Neural progenitor cell (in vitro differentiated cells): ENCODE results near the gene FILIP1.

Source experiments
- CTCF ChIP-seq: fragments of 200-600 bp; sonication (generic); IDR thresholded peaks from 2 replicates; pipeline ENCODE4 v1.5.1; 2017; ENCODE audit warnings: antibody characterized with exemption, mild to moderate bottlenecking
- EZH2 ChIP-seq: fragments of 200-600 bp; sonication (generic); IDR thresholded peaks from 2 replicates; pipeline ENCODE4 v1.6.1; 2017; ENCODE audit warnings: antibody characterized with exemption, mild to moderate bottlenecking, moderate library complexity
- EZH2phosphoT487 ChIP-seq: fragments of 200-600 bp; sonication (generic); IDR thresholded peaks from 2 replicates; pipeline ENCODE4 v1.6.1; 2017; ENCODE audit warnings: antibody characterized with exemption

- TF ChIP-seq CTCF (no peak), EZH2 (no peak), EZH2phosphoT487 (no peak)
Measured at GRCh38 chr6:75317503-75318206, 175.9 kb downstream of the FILIP1 start.
